AG08395 (cell line): ENCODE data around the gene TPK1.

ENCODE experiments used
- DNase-seq: peaks from one replicate; pipeline ENCODE4 v3.0.0; 2012; ENCODE audit warnings: mixed read lengths, low spot score

TPK1 gene

DNA sequence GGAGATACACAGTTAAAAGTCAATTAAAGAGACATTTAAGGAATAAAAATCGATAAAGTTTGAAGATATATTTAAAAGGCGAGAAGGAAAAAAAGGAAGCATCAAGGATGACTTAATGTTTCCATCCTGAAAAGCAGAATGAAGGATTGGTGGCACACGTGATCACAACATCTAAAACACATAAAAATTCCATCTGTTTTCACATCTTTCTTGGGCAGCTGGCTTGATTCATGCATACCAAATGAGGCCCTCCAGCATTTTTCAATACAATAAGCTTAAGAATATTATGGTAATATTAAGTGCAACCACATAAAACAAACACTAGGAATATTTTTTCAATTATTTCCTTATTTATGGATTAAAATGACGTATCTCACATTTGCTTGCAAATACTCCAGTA is 112.6 kb downstream of the TPK1 start:
- no peak for DNase-seq

DNA sequence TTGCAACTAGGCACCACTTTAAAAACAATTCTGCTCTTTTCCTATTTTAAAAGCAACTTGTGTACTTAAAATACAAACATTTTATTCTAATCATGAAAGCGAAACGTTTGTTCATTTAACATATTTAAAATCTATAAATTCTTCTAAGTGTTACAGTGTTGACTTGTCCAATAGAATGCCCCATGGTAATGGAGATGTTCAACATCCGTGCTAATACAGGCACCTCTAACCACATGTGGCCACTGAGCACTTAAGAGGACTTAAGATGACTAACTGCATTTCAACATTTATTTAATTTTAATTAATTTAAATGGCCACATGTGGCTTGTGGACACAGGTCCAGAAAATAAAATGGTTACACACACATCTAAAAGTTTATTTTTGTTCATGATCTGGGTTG is 115.1 kb downstream of the TPK1 start:
- DNase-seq = no peak

DNA sequence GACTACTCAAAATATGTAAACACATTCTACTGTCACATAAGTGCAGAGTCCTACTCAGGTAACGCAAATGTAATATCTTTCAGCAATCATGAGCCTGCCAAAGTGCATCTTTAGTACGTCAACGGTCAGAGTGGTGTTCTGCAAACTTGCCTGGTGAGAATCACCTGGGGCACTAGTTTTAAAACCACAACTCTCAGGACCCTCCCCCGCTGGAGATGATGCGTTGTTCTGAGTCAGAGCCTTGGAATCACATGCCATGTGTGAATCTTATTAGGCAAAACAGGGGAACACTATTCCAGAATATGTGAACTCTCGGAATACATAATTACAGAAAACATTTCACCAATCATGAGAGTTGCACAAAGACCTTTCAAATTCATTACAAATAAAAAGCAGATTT is 115.7 kb downstream of the TPK1 start:
- DNase-seq = no peak

DNA sequence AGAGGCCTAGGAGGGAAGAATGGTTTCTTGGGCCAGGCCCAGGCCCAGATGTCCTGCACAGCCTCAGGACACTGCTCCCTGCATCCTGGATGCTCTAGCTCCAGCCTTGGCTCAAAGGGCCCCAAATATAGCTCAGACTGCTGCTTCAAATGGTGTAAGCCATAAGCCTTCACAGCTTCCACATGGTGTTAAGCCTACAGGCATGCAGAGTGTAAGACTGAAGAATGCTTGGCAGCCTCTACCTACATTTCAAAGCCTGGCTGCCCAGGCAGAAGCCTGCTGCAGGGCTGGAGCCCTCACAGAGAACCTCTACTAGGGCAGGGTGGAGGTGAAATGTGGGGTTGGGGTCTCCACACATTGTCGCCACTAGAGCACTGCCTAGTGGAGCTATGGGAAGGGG is 118.1 kb downstream of the TPK1 start:
- DNase-seq = no peak

DNA sequence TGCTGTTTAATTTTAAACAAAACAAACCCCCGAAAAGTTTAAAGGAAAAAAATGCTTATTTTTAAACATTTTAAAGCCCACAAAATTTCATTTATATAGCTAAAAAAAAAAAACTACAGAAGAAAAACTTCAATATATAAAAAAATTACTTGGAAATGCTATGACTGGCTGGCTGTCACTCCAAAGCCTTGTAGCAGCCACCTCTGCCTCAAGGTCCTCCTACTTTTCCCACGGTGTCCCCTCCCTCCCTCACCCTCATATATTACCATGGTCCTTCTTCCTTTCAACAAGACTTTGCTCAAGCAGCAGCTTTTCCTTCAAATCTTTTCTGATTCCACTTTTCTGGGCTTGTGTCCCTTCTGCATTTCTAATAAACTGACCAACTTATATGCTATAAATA is 122.0 kb downstream of the TPK1 start:
- no peak for DNase-seq

DNA sequence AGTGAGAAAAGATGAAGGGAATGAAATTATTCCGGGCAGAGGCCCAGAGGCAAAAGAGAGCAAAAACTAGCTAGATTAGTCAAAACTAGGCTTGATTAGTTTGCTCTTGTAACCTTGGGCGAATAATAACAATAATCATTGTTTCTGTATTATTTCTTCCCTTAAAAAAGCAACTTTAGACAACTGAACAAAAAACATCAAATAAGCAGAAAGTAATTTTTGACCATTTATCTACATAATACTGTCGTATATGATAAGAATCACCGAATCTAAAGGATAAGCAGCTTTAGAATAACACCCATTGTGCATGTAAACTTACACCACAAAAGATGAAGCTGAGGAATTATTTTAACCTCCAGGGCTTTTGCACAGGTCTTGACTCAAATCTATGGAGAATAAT is 125.1 kb downstream of the TPK1 start:
- DNase-seq = no peak

DNA sequence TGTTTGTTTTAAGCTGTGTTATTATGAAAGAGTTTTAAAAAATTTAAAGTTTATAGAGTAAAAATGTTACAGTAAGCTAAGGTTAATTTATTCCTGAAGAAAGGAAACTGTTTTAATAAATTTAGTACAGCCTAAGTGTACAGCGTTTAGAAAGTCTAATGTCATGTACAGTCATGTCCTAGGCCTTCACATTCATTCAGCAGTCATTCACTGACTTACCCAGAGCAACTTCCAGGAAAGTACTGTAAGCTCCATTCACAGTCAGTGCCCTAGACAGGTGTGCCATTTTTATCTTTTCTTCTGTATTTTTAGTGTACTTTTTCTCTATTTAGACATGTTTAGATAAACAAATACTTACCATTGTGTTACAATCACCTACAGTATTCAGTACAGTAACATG is 126.8 kb downstream of the TPK1 start:
- DNase-seq = no peak

DNA sequence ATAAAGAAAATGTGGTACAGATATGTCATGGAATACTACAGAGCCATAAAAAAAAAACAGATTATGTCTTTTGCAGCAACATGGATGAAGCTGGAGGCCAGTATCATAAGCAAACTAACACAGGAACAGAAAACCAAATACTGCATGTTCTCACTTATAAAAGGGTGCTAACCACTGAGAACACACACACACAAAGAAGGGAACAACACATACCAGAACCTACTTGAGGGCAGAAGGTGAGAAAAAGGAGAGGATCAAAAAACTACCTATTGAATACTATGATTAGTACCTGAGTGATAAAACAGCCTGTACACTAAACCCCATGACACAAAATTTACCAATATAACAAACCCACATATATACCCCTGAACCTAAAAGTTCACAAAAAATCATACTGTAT is 144.6 kb downstream of the TPK1 start:
- DNase-seq = no peak

DNA sequence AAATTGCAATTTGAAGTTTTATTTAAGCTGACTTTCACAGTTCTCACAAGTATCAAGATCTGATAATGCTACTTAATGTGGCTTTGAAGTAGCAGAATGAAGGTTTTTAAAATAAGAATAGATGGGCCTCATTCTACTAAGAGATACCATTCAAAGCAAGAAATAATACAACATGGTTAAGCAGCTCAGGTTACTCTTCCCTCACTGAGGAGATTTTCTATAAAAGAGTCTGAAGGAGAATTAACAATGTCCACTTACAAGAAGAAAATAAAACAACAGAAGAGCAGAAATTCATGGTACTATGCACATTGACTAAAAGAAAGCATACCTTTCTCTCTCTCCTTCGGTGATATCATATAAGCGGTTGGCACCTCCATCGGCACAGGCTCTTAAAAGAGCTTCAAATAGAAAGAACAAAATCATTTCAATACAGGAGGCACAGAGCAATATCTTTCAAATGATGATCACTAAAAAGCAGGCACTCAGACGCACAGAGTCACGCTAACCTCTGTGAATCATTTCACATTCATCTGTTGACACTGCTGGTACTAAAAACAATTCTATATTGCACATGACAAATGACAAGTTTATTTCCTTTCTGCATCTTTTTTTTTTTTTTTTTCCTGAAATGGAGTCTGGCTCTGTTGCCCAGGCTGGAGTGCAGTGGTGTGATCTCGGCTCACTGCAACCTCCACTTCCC is 153.1 kb downstream of the TPK1 start:
- no peak for DNase-seq

DNA sequence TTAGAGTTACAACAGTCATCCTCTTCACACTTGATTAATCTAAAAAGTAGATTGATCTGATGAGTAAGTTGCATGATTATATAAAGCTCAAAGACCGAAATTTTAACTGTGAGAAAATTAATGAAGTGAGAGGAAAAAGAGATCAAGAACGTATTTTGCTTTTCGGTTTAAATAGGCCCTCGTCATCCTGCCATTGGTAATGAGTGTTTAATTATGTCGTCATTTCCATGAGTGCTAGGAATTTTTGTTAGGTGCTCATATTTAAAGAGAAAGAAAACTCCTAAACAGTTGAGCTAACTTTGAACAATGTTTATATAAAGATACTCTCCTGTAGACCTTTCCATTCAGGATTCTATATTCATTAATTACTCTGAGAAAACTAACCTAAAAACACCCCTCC is 159.4 kb downstream of the TPK1 start:
- DNase-seq = no peak

DNA sequence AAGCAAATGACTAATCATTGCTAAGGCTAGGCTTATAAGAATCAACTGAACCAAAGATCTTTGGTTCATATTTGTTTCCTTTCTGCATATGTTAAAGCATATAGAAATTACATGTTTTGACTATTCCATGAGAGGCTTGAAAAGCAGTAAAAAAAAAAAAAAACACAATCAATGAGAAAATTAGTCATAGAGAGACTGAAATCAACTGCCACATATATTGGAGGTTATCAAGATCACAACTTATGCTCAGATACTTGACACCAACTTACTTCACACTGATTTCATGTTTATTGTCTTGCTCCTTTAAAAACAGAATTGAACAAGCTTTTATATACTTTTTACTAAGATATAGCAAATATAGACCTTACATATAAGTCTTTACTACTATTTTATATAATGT is 161.3 kb downstream of the TPK1 start:
- DNase-seq = no peak

DNA sequence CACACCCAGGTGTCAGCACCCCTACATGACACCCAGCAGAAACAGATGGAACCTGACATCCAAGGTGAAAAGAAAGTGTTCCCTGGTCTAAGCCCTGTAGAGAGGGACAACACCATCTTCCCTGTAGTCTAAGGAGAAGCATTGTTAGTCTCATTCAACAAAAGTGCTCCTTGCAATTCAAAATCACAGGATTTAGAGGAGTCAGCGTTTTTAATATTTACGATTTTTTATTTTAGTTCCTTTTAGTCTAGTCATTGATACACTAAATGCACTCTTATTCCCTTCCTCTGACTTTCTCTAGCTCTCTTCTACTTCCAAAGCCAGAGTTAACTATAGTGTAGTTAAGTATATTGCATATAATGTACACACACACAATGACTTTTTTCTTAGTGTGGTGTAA is 163.0 kb downstream of the TPK1 start:
- DNase-seq = no peak

DNA sequence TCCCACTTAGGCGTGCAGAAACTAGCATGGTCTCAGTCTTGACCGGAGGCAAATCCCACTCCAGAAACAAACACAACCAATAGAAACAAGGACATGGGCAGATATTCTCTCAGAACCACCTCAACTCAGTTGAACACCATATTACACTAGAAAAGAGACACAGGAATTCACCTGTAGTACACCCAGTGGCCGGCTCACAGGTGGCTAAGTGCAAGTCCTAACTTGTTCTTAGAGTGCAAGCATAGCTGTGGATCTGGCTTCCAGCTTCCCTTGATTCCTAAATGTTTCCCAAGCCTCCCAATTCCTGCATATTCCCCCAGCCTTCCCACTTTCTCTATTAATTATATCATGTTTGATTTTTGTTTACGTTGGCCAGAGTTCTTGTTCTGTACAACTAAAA is 164.4 kb downstream of the TPK1 start:
- DNase-seq = no peak

DNA sequence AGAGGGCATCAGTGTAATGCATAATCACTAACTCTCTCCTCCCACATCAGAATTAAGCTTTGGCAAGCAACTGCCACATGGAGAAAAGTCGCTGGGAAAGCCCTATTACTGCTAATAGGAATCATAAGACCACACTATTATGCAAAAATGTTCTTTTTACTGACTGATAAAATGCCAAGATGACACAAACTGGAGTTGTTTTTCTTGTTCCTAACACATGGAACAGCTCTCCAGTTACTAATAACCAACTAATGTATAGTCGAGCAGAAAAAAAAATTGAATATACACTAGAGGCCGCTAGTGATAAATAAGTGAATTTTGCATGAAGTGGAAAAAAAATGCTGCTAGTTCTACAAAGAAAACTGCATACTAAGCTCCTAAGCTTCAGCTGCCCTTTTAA is 165.6 kb downstream of the TPK1 start:
- no peak for DNase-seq

DNA sequence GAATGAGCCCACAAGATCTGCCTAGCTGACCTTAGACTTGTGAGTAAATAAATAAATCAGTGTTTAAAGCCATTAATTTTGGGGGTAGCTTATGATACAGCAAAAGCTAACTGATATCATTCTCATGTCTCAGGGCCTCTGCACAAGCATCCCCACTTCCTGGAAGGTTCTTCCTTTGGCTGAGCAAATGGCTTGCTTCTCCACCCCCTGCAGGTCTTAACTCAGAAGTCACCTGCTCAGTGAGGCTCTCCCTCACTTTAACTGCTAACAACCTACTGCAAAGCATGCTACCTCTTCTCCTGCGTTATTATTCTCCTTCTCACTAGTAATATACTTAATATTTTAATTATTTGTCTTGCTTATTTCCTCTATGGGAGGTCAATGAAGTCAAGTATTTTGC is 167.3 kb downstream of the TPK1 start:
- DNase-seq = no peak

DNA sequence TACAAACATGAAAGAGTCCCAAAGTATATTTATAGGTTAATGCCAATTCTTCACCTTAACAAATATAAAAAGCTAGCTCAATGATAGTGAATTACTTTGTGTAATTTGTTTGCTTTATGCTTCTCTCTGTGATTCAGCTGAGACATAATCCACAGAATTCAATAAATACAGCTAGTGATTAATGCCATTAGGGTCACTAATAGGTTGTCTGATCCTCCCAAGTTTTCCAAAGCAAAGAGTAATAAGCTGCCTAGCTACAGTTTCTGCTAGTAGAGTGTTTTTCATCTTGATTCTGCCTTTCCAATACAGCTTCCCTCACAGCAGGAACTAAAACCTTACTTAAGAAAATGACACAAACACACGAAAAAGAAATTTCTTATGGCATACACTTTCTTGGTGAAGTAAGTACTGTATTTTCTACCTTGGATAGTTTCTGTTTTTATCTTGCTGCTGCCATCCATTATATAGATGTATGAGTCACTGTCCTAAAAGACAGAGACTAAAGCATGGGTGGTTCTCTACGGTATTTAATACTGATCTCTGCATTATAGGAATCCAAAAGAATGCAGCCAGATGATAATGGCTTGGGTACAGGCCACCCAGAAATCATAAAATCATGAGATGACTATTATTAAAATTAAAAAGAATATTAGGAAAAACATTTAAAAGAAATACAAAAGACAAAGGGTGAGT is 170.0 kb downstream of the TPK1 start:
- no peak for DNase-seq

DNA sequence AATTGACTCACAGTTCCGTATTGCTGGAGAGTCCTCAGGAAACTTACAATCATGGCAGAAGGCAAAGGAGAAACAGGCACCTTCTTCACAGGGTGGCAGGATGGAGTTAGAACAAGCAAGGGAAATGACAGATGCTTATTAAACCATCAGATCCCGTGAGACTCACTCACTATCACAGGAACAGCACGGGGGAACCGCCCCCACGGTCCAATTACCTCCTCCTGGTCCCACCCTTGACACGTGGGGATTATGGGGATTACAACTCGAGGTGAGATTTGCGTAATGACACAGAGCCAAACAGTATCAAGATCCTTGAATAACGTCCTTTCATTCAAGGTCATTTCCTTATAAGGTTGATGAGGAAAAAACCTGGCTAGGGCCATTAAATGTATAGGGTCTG is 176.6 kb downstream of the TPK1 start:
- DNase-seq = no peak

DNA sequence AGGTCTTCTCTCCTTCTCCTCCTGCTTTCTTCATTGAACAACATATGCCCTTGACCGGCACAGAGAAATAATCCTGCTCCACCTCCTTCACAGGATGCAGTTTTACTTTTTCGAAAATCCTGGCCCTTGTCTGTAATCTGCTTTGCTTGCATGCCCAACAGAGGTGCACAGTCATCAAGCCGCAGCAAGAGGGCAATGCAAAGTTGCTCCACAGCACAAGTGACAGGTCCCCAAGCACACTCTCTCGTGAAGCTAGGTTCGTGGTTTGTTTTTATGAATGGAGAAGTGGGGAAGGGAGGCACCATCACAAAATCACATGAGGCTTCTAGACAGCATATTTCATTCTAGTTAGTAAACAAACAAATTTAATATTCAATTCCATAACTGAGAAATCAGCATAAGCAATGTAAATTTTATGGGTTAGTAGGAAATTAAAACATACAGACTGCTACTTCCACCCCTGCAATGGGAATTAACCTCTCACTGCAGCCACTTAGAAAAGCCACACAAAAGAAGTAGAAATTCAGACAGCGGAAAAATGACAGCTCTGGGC is 178.8 kb downstream of the TPK1 start:
- no peak for DNase-seq

DNA sequence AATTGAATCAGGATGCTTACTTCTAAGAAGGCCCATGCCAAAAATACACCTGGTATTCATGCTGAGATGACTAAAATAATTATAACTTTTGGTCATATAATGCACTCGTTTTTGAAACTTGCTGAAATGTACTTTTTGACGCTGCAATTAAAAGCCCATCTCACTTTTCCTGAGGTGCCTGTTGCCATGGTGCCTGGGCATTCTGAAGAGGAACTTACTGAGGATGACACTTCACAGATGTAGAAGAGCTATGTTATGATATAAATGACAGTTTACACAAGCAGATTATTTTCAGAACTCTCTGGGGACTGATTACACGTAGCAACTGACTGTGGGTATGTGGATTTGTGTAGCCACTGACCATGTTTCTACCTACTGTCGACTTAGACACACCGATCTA is 182.4 kb downstream of the TPK1 start:
- no peak for DNase-seq

DNA sequence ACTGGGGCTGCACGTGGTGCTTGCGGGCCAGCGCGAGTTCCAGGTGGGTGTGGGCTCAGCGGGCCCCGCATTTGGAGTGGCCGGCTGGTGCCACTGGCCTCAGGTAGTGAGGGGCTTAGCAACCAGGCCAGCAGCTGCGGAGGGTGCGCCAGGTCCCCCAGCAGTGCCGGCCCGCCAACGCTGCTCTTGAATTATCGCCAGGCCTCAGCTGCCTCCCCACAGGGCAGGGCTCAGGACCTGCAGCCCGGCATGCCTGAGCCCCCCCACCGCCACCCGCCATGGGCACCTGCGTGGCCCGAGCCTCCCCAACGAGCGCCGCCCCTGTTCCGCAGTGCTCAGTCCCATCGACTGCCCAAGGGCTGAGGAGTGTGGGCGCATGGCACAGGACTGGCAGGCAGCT is 185.4 kb downstream of the TPK1 start:
- DNase-seq = no peak

DNA sequence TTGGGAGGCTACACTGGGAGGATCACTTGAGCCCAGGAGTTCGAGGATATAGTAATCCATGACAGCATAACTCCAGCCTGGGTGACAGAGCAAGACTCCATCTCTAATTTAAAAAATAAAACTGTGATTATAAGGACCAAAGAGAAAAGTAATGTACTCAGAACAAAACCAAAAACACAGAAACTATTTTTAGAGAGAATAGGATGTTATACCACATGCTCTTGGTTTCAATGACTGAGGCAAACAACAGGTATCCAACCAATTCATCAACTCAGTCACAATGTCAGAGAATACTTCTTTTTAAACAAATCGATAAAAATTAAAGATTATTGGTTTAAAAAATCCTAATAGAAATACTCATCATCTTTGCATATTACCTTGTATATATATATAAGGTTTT is 186.7 kb downstream of the TPK1 start:
- DNase-seq = no peak

DNA sequence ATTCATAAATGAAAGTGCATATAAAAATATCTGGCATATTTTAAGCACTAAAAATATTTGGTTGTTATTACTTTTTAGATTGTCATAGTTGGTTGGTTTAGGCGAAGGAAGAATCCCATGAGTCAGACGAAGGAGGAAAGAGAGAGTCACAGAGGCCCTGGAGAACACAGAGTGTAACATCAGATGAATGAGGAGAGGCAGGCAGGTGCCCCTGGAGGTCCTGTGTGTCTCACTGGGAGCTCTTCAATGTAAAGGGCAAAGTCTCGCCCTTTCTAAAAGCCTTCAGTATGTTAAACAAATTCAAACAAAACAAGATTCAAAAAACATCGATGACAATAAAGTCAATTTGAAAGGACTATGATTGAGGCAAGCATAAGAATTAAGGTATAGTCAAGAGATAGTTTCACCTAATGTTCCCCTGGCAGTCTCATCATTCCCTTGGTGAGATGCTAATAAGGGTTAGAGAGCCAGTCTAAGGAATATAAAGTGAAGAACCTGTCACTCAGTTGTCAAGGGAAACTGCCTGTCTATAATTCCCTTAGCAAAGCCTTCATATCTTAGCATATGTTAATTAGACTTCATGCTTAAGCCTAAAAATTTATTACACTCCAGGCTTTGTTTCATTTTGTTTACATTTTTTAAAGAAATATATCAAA is 194.3 kb downstream of the TPK1 start:
- no peak for DNase-seq

DNA sequence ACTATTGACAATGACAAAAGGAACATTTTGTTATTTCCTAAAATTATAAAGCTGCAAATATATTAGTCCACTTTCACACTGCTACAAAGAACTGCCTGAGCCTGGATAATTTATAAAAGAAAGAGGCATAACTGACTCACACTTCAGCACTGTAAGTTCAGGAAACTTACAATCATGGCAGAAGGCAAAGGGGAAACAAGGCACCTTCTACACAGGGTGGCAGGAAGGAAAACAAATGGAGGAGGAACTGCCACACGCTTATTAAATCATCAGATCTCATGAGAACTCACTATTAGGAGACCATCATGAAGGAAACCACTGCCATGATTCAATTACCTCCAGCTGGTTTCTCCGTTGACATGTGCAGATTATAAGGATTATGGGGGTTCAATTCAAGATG is 203.1 kb downstream of the TPK1 start:
- no peak for DNase-seq
